Common myeloid progenitor, CD34-positive (primary cell): Measurements from ENCODE around the gene HMCN1.
"Not testable (repeated sequence)": the region's sequence is repeated elsewhere in the genome, so short reads cannot be mapped to it uniquely, and the experiment has no call there.

Experiments used
- CTCF ChIA-PET: fragments of 350-600 bp; sonication (Branson Sonifier 250); formaldehyde crosslinking; loops from one replicate; lab custom pipeline; 2021; ENCODE audit warnings: antibody characterized with exemption; lab: Charles Lee
- POLR2A ChIA-PET: fragments of 350-600 bp; sonication (Branson Sonifier 250); formaldehyde crosslinking; loops from one replicate; lab custom pipeline; 2021; ENCODE audit warnings: antibody characterized with exemption; lab: Charles Lee
- DNase-seq, 3 donors: peaks; one replicate each; pipeline versions ENCODE4 v3.0.0 to v3.0.0-alpha.2; 2013
- H3K27ac ChIP-seq, 2 experiments: 1 replicate in 1 of 2; 2 replicates in 1 of 2; pipeline ENCODE4 v1.7.0; 2013; ENCODE audit warnings: inconsistent platforms in 2 of 2, low read length in 2 of 2, mild to moderate bottlenecking in 2 of 2, low read depth in 1 of 2, moderate library complexity in 1 of 2; ENCODE audit not compliant: severe bottlenecking in 2 of 2, insufficient read depth in 1 of 2, poor library complexity in 1 of 2
- H3K27me3 ChIP-seq, 5 experiments: replicated peaks in 2 of 5; 1 replicate in 3 of 5; 2 replicates in 2 of 5; pipeline versions ENCODE4 v1.6.1 to v1.7.0; 2013; ENCODE audit warnings: low read length in 4 of 5, mild to moderate bottlenecking in 2 of 5, moderate library complexity in 2 of 5, inconsistent platforms in 1 of 5; ENCODE audit not compliant: insufficient read depth in 5 of 5, control insufficient read depth in 4 of 5
- H3K36me3 ChIP-seq, 4 experiments: 1 replicate in 2 of 4; 2 replicates in 2 of 4; pipeline versions ENCODE4 v1.6.1 to v1.7.0; 2013; ENCODE audit warnings: low read length in 3 of 4, control low read depth in 1 of 4, mild to moderate bottlenecking in 1 of 4; ENCODE audit not compliant: control insufficient read depth in 4 of 4, insufficient read depth in 4 of 4
- H3K4me1 ChIP-seq, 4 experiments: 1 replicate in 3 of 4; 2 replicates in 1 of 4; pipeline versions ENCODE4 v1.6.1 to v1.7.1; 2013; ENCODE audit warnings: low read length in 3 of 4, mild to moderate bottlenecking in 3 of 4, control low read depth in 1 of 4, inconsistent platforms in 1 of 4, moderate library complexity in 1 of 4; ENCODE audit not compliant: control insufficient read depth in 4 of 4, insufficient read depth in 4 of 4; ENCODE audit errors: control extremely low read depth in 1 of 4
- H3K4me3 ChIP-seq, 7 experiments: 1 replicate in 4 of 7; 2 replicates in 3 of 7; pipeline versions ENCODE4 v1.5.1 to v1.7.0; 2013; ENCODE audit warnings: mild to moderate bottlenecking in 7 of 7, low read length in 6 of 7, moderate library complexity in 6 of 7, inconsistent platforms in 2 of 7, low read depth in 2 of 7, control low read depth in 1 of 7; ENCODE audit not compliant: insufficient read depth in 4 of 7, control insufficient read depth in 1 of 7; ENCODE audit errors: extremely low read depth in 1 of 7
- H3K9me3 ChIP-seq, 5 experiments: 1 replicate in 4 of 5; 2 replicates in 1 of 5; pipeline versions ENCODE4 v1.6.1 to v1.7.1; 2013; ENCODE audit warnings: low read length in 4 of 5, mild to moderate bottlenecking in 2 of 5, inconsistent platforms in 1 of 5, low read depth in 1 of 5, moderate library complexity in 1 of 5; ENCODE audit not compliant: control insufficient read depth in 4 of 5, insufficient read depth in 2 of 5; ENCODE audit errors: control extremely low read depth in 1 of 5
- WGBS: methylation state at CpG from one replicate; pipeline ENCODE4 v1.1.5; 2013; ENCODE audit not compliant: insufficient coverage; 5-methylcytosine and 5-hydroxymethylcytosine counted together

HMCN1 gene

DNA sequence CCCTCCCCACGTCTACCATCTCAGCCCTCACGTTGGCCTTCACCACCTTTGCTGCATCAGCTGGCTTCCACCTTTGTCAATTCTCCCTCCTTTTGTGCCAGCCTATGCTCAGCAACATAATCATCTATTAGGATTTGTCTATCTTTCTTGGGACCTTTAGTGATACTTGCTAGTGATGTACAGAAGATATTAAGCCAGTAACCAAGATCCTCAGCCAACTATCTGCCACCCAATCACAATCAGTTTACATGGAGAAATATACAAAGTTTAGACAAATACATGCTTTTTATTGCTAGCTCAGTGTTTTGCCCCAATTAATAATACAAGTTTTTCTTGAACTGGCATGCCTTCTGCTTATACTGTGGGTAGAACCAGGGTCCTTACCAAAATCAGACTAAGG lies 468.6 kb downstream of the HMCN1 start:
- Histone ChIP-seq H3K4me1 (no peaks in the 10 kb centered on the region), H3K9me3 (peaks cover 0 to 2% (median 0%) of the 10 kb centered on the region in 5 experiments), H3K4me3 (no peak overlapping the region), H3K36me3 (no peaks in the 10 kb centered on the region), H3K27me3 (no peaks in the 10 kb centered on the region), H3K27ac (no peak overlapping the region)
- ChIA-PET CTCF (no interaction called here), POLR2A (no interaction called here)
- DNase-seq: no peak
- 100% methylated on average over 2 of the region's 2 CpGs for WGBS

DNA sequence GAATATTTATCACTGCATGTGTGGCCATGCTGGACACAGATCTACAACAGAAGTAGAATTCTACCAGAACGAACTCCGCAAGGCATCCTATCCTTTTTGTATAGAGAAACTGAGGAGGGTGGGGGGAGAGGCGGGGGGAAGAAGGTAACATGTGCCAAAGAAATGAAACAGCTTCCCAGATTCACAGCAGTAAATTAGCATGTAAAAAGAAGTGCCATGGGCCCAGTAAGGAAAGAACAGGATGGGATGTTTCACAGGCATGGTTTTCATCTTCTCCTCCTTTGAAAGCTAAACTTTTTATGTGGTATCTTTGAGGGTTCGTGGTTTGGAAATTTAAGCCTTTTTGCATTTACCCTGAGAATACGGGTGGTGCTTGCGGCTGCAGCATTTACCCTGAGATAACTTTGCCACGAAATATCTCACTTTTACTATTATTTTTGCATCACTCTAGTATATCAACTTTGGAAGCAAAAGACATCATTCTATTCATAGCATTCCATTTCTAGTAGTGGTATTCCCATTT lies 471.9 kb downstream of the HMCN1 start:
- no peaks in the 10 kb centered on the region for H3K27me3 ChIP-seq
- no peaks in the 10 kb centered on the region for H3K36me3 ChIP-seq
- 88% methylated on average over 4 of the region's 7 CpGs for WGBS
- POLR2A ChIA-PET: no interaction called here
- no peak overlapping the region for H3K4me3 ChIP-seq
- no peaks in the 10 kb centered on the region for H3K4me1 ChIP-seq
- no peaks in the 10 kb centered on the region for H3K9me3 ChIP-seq
- peak in 2 of 3 donors; percentile 11 to 26 for DNase-seq
- no peak overlapping the region for H3K27ac ChIP-seq
- CTCF ChIA-PET: no interaction called here

DNA sequence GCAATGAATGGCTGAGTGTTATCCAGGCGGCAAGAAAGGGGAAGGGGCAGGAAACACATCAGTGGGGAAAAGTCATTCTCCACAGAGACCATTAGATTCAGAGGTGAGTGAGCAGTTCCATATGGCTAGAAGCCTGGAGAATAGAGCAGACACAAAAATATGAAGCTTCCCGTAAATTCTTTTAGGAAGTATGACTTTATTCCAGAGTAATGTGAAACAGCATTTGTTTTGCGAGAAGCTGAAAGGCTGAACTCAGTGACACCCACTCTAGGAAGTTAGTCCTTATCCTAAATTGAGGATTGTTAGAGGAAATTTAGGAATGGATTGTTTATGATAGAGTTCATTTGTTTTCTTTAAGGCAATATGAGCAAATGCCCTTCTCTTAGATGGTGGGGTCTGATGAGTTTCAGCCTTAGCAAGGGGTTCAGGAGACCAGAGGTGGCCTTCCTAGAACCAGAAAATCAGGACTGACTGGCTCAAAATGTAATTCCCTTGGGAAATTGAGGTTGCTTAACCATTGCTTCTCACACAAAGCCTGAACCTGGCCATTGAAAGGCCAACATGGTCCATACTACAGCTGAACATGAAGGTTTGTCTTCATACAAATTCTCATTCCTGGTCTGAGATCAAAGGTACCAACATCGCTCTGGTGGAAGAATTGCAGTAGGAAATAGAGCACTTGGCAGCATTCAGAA lies 473.3 kb downstream of the HMCN1 start:
- 98% methylated on average over 4 of the region's 4 CpGs for WGBS
- ChIA-PET CTCF (interaction anchor here (1.1 to 4.3 kb wide), 2 partner anchors 487 to 644 kb away, joined by 3 to 23 read pairs; no protein-coding TSS in a partner anchor), POLR2A (no interaction called here)
- no peaks in the 10 kb centered on the region for H3K27me3 ChIP-seq
- no peak overlapping the region for H3K27ac ChIP-seq
- no peaks in the 10 kb centered on the region for H3K36me3 ChIP-seq
- DNase-seq: no peak
- no peaks in the 10 kb centered on the region for H3K4me1 ChIP-seq
- no peak overlapping the region for H3K4me3 ChIP-seq
- H3K9me3 ChIP-seq: no peaks in the 10 kb centered on the region

DNA sequence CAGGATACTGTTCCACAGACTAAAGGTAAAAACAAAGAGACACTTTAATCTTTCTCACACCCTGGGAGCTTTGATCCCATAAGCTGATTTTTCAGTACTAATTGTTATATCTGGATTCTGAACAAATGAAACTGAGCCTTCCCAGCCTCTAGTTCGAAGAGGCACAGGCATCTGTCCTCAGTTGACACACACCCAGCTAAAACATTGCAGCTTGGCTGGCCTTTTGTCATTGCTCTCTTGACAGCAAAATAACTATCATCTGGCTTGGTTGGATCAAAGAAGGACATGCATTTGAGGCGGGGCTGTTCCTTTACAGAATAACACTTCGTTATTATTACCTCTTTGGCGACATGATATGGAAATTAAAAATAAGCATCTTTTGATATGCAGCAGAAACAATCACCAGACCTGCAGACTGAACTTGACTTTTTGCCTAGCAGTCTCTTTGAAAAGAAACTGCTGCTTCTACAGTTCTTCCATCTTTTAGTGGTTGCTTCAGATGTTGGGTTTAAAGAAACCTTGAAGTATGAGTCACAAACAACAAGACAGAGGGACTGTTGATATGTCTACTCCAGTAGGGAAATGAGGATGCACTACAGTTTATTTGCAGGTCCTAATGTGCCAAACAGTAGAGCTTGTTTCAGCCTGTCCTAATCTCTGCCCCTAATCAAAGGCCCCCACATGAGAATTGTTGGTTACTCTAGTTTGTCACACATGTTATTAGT lies 474.4 kb downstream of the HMCN1 start:
- ChIA-PET POLR2A (no interaction called here), CTCF (interaction anchor here (1.3 to 4.3 kb wide), 2 partner anchors 14 to 488 kb away, joined by 3 to 23 read pairs; no protein-coding TSS in a partner anchor)
- H3K27me3 ChIP-seq: no peaks in the 10 kb centered on the region
- WGBS: 100% methylated on average over 4 of the region's 4 CpGs
- H3K9me3 ChIP-seq: no peaks in the 10 kb centered on the region
- H3K4me3 ChIP-seq: no peak overlapping the region
- DNase-seq: no peak
- no peaks in the 10 kb centered on the region for H3K4me1 ChIP-seq
- no peak overlapping the region for H3K27ac ChIP-seq
- no peaks in the 10 kb centered on the region for H3K36me3 ChIP-seq

DNA sequence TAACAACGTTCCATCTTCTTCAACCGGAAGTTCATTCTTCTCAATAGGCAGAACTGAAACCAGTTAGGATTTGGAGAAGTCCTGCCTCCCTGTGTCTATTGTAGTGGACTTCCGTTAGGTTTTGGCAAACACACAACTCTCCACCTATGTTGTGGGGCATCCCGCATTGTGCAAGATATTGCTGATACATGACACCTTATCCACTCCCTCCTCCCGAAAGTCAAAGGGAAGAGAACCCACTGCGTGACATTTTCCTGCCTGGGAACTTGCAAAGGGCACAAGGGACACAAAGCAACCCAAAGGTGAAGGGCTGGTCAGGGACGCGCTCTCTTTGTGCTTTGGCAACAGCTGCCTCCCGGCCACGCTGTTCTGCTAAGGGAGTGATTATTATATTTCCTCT lies 476.1 kb downstream of the HMCN1 start:
- H3K9me3 ChIP-seq: no peaks in the 10 kb centered on the region
- no peaks in the 10 kb centered on the region for H3K4me1 ChIP-seq
- WGBS: 95% methylated on average over 6 of the region's 10 CpGs
- no peaks in the 10 kb centered on the region for H3K36me3 ChIP-seq
- POLR2A ChIA-PET: no interaction called here
- H3K27me3 ChIP-seq: no peaks in the 10 kb centered on the region
- CTCF ChIA-PET: interaction anchor here (0.9 to 4.3 kb wide), 2 partner anchors 489 to 529 kb away, joined by 3 to 23 read pairs; no protein-coding TSS in a partner anchor
- no peak for DNase-seq
- H3K4me3 ChIP-seq: no peak overlapping the region
- no peak overlapping the region for H3K27ac ChIP-seq

DNA sequence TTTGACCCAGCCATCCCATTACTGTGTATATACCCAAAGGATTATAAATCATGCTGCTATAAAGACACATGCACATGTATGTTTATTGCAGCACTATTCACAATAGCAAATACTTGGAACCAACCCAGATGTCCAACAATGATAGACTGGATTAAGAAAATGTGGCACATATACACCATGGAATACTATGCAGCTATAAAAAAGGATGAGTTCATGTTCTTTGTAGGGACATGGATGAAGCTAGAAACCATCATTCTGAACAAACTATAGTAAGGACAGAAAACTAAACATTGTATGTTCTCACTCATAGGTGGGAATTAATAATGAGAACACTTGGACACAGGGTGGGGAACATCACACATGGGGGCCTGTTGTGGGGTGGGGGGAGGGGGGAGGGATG lies 477.4 kb downstream of the HMCN1 start:
- H3K4me1 ChIP-seq, H3K27me3 ChIP-seq, H3K36me3 ChIP-seq, H3K27ac ChIP-seq, POLR2A ChIA-PET, DNase-seq, H3K9me3 ChIP-seq, H3K4me3 ChIP-seq: not testable (repeated sequence)
- CTCF ChIA-PET: interaction anchor here (4.3 kb wide), 1 partner anchor 491 kb away, joined by 23 read pairs; no protein-coding TSS in a partner anchor
